ENCODE measurements around the gene APOL6.

The APOL6 gene

GRCh38 chr22:35637254-35637653, 11.0 kb upstream of the APOL6 start:
- no peak for TF ChIP-seq CTCF (IDR thresholded peaks at IDR 0.05; ENCODE audit: low read depth, low read length)
- peak; percentile 24 for DNase-seq
- Histone ChIP-seq H3K27ac (no peak overlapping the region), H3K4me3 (ENCODE audit: low read depth, low read length) (no peak overlapping the region), H3K36me3 (no peaks in the 10 kb centered on the region), H3K27me3 (ENCODE audit: insufficient read depth, low read depth, severe bottlenecking) (no peaks in the 10 kb centered on the region), H3K9me3 (ENCODE audit: severe bottlenecking) (no peaks in the 10 kb centered on the region)

- H3K9me3 ChIP-seq (ENCODE audit: severe bottlenecking) = no peaks in the 10 kb centered on the region
- no peak for DNase-seq
- no peak for TF ChIP-seq CTCF (IDR thresholded peaks at IDR 0.05; ENCODE audit: low read depth, low read length)
- no peaks in the 10 kb centered on the region for H3K36me3 ChIP-seq
- no peaks in the 10 kb centered on the region for H3K27me3 ChIP-seq (ENCODE audit: insufficient read depth, low read depth, severe bottlenecking)
- no peak overlapping the region for H3K4me3 ChIP-seq (ENCODE audit: low read depth, low read length)
- no peak overlapping the region for H3K27ac ChIP-seq
Measured at GRCh38 chr22:35638001-35638400, 10.2 kb upstream of the APOL6 start.

- no peak overlapping the region for H3K27ac ChIP-seq
- no peaks in the 10 kb centered on the region for H3K36me3 ChIP-seq
- no peaks in the 10 kb centered on the region for H3K9me3 ChIP-seq (ENCODE audit: severe bottlenecking)
- H3K27me3 ChIP-seq (ENCODE audit: insufficient read depth, low read depth, severe bottlenecking) = no peaks in the 10 kb centered on the region
- no peak for DNase-seq
- no peak overlapping the region for H3K4me3 ChIP-seq (ENCODE audit: low read depth, low read length)
- no peak for TF ChIP-seq CTCF (IDR thresholded peaks at IDR 0.05; ENCODE audit: low read depth, low read length)
Measured at GRCh38 chr22:35638410-35638809, 9.8 kb upstream of the APOL6 start.

GRCh38 chr22:35641494-35642120, 6.6 kb upstream of the APOL6 start:
- no peak for DNase-seq
- no peak for TF ChIP-seq CTCF (IDR thresholded peaks at IDR 0.05; ENCODE audit: low read depth, low read length)
- Histone ChIP-seq H3K4me3 (ENCODE audit: low read depth, low read length) (no peak overlapping the region), H3K9me3 (ENCODE audit: severe bottlenecking) (no peaks in the 10 kb centered on the region), H3K27me3 (ENCODE audit: insufficient read depth, low read depth, severe bottlenecking) (peaks cover 2% of the 10 kb centered on the region), H3K36me3 (no peaks in the 10 kb centered on the region), H3K27ac (no peak overlapping the region)

- H3K27ac ChIP-seq = no peak overlapping the region
- H3K27me3 ChIP-seq (ENCODE audit: insufficient read depth, low read depth, severe bottlenecking) = peaks cover 9% of the 10 kb centered on the region
- no peak for DNase-seq
- H3K4me3 ChIP-seq (ENCODE audit: low read depth, low read length) = no peak overlapping the region
- no peaks in the 10 kb centered on the region for H3K36me3 ChIP-seq
- H3K9me3 ChIP-seq (ENCODE audit: severe bottlenecking) = no peaks in the 10 kb centered on the region
- TF ChIP-seq CTCF (IDR thresholded peaks at IDR 0.05; ENCODE audit: low read depth, low read length) = no peak
Measured at GRCh38 chr22:35642305-35642741, 5.9 kb upstream of the APOL6 start.

GRCh38 chr22:35643991-35644390, 4.3 kb upstream of the APOL6 start:
- no peak for DNase-seq
- TF ChIP-seq CTCF (IDR thresholded peaks at IDR 0.05; ENCODE audit: low read depth, low read length) = no peak
- H3K9me3 ChIP-seq (ENCODE audit: severe bottlenecking) = no peaks in the 10 kb centered on the region

More at GRCh38 chr22:35643991-35644390, 4.3 kb upstream of the APOL6 start:
- no peak overlapping the region for H3K27ac ChIP-seq
- no peaks in the 10 kb centered on the region for H3K36me3 ChIP-seq
- peaks cover 22% of the 10 kb centered on the region for H3K27me3 ChIP-seq (ENCODE audit: insufficient read depth, low read depth, severe bottlenecking)
- H3K4me3 ChIP-seq (ENCODE audit: low read depth, low read length) = no peak overlapping the region

All from WERI-Rb-1 (cell line).